ENCODE data around the gene ZNF682. TPM values are rescaled to one million over a fixed set of nuclear protein-coding genes. Genes with fewer than 3 reads are reported as not detected.

ZNF682 gene
- total RNA-seq, 1 experiment from 2014 or later, result 3.9 TPM

DNA sequence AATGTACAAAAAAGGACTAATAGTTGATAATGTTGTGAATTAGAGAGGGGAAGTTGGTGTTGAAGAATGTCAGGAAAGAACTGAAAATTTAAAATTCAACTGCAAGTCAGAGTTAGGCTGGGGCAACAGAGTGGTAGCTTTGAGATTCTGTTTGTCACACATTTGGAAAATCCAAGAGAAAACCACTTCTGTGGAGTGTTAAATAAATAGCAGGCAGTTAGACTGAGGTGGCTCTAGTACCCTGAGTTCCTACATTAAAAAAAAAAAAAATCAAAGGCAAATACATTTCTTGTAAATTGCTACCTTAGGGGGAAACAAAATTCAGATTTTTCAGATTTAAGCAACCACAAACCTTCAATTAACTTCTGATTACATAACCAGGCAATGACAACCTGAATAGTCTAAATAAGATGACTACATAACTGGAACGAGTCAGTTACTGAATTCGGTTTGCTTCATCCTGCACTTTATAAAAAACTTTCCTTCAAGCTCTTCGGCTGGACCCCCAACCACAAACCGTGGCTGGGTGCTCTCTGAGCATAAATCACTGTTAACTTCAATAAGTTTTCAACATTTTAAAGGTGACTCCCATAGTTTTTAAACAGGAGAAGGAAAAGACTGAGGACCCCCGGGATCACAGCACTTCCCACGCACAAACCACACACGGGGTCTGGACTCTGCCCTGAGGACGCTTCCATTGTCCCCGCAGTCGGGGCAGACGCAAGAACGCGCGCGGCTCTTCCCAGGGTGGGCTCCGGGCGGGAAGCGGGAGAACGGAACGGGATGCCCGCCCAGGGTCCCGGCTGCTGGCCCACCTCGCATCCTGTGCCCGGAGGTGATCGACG, 725 bp downstream of the ZNF682 start:
- Histone ChIP-seq H3K27me3 (ENCODE audit: insufficient read depth, low read depth) (no peaks in the 10 kb centered on the region), H3K4me3 (peak overlapping the region; percentile 72), H2AFZ (peak overlapping the region; percentile 97), H4K20me1 (ENCODE audit: insufficient read depth) (no peaks in the 10 kb centered on the region), H3K4me2 (peak overlapping the region; percentile 88), H3F3A (ENCODE audit: insufficient read depth, low read depth) (peaks cover 7% of the 10 kb centered on the region; the same call in 1 of the 2 replicates), H3K27ac (peak overlapping the region; percentile 44; the same call in 1 of the 2 replicates), H3K79me2 (ENCODE audit: low read depth) (no peaks in the 10 kb centered on the region), H3K4me1 (replicated peaks; ENCODE audit: insufficient read depth) (peaks cover 8% of the 10 kb centered on the region), H3K9me2 (ENCODE audit: insufficient read depth) (no peaks in the 10 kb centered on the region), H3K36me3 (ENCODE audit: low read depth) (no peaks in the 10 kb centered on the region), H3K9me3 (ENCODE audit: insufficient read depth, low read depth) (peaks cover 20% of the 10 kb centered on the region; the same call in 1 of the 2 replicates)
- intact Hi-C loops (cut with micrococcal nuclease; ENCODE audit: unreplicated experiment), result loop anchor here (1.0 kb wide), 1 partner anchor 14 kb away; no protein-coding TSS in a partner anchor
- BruUV-seq (replicated peaks), result no TSS peak
- ChIA-PET CTCF (no interaction called here), POLR2A (ENCODE audit: unreplicated experiment) (interaction anchor here (0.6 to 1.6 kb wide), 2 partner anchors 14 to 179 kb away, joined by 4 to 12 read pairs; no protein-coding TSS in a partner anchor)
- no peak for DNase-seq
- TF ChIP-seq, protein P1, sequence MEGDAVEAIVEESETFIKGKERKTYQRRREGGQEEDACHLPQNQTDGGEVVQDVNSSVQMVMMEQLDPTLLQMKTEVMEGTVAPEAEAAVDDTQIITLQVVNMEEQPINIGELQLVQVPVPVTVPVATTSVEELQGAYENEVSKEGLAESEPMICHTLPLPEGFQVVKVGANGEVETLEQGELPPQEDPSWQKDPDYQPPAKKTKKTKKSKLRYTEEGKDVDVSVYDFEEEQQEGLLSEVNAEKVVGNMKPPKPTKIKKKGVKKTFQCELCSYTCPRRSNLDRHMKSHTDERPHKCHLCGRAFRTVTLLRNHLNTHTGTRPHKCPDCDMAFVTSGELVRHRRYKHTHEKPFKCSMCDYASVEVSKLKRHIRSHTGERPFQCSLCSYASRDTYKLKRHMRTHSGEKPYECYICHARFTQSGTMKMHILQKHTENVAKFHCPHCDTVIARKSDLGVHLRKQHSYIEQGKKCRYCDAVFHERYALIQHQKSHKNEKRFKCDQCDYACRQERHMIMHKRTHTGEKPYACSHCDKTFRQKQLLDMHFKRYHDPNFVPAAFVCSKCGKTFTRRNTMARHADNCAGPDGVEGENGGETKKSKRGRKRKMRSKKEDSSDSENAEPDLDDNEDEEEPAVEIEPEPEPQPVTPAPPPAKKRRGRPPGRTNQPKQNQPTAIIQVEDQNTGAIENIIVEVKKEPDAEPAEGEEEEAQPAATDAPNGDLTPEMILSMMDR (conservative IDR thresholded peaks at IDR 0.05), result no peak
- TF ChIP-seq EZH2 (IDR thresholded peaks at IDR 0.05; ENCODE audit: low read depth), result no peak

DNA sequence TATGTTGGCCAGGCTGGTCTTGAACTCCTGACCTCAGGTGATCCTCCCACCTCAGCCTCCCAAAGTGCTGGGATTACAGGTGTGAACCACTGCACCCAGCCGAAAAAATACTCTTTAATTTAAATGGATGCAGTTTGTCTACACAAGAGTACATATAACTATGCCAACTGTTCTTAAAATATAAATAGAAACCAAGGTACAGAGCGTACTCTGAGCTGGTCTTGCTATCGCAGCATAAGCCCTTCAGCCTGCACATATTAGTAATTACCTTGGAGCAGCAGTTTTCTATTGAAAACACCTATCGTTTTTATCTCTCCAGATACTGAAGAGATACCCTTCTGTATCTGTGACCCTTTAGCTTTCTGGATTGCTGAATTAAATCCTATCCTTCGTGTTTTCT, 3.4 kb downstream of the ZNF682 start:
- Histone ChIP-seq H3K9me2 (ENCODE audit: insufficient read depth) (no peaks in the 10 kb centered on the region), H3K4me2 (no peak overlapping the region), H4K20me1 (ENCODE audit: insufficient read depth) (no peaks in the 10 kb centered on the region), H3K36me3 (ENCODE audit: low read depth) (no peaks in the 10 kb centered on the region), H3K9me3 (ENCODE audit: insufficient read depth, low read depth) (peaks cover 15% of the 10 kb centered on the region; the same call in 1 of the 2 replicates), H3K79me2 (ENCODE audit: low read depth) (no peaks in the 10 kb centered on the region), H3K4me1 (replicated peaks; ENCODE audit: insufficient read depth) (peaks cover 8% of the 10 kb centered on the region), H3K27me3 (ENCODE audit: insufficient read depth, low read depth) (no peaks in the 10 kb centered on the region), H2AFZ (no peak overlapping the region), H3F3A (ENCODE audit: insufficient read depth, low read depth) (peaks cover 7% of the 10 kb centered on the region; the same call in 1 of the 2 replicates), H3K4me3 (no peak overlapping the region), H3K27ac (no peak overlapping the region)
- TF ChIP-seq EZH2 (IDR thresholded peaks at IDR 0.05; ENCODE audit: low read depth), result no peak
- TF ChIP-seq, protein P1 (conservative IDR thresholded peaks at IDR 0.05), result no peak
- POLR2A ChIA-PET (ENCODE audit: unreplicated experiment), result no interaction called here
- intact Hi-C loops (cut with micrococcal nuclease; ENCODE audit: unreplicated experiment), result no loop called here
- BruUV-seq (replicated peaks), result no TSS peak
- CTCF ChIA-PET, result no interaction called here
- DNase-seq, result no peak

DNA sequence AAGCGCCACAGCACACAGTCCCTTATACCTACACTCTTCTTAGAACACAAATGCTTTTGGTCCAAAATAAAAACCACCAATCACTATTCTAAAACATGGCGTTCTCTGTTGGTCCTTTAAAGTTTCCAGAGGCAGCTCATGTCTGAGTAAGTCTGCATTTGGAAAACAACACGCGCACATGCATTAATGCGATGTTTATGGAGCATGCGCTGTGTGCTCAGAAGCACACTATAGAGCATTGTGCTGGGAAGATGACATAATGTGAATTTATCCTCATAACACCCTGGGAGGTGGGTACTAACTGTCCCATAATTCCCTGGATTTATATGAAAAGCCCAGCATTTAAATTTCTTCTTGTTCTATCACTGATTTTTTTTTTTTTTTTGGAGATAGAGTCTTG, 10.7 kb downstream of the ZNF682 start:
- BruUV-seq (replicated peaks), result no TSS peak
- H3K4me3 ChIP-seq, result no peak overlapping the region
- peaks cover 5% of the 10 kb centered on the region; the same call in 1 of the 2 replicates for H3K9me3 ChIP-seq (ENCODE audit: insufficient read depth, low read depth)
- intact Hi-C loops (cut with micrococcal nuclease; ENCODE audit: unreplicated experiment), result no loop called here
- no peaks in the 10 kb centered on the region for H3K27me3 ChIP-seq (ENCODE audit: insufficient read depth, low read depth)
- no peaks in the 10 kb centered on the region for H3K36me3 ChIP-seq (ENCODE audit: low read depth)
- no peak overlapping the region for H3K27ac ChIP-seq
- no peaks in the 10 kb centered on the region for H4K20me1 ChIP-seq (ENCODE audit: insufficient read depth)
- no peak for TF ChIP-seq EZH2 (IDR thresholded peaks at IDR 0.05; ENCODE audit: low read depth)
- TF ChIP-seq, protein P1 (conservative IDR thresholded peaks at IDR 0.05), result no peak
- no peak overlapping the region for H3K4me2 ChIP-seq
- no peak for DNase-seq
- H3F3A ChIP-seq (ENCODE audit: insufficient read depth, low read depth), result no peaks in the 10 kb centered on the region
- H3K4me1 ChIP-seq (replicated peaks; ENCODE audit: insufficient read depth), result no peaks in the 10 kb centered on the region
- H2AFZ ChIP-seq, result no peak overlapping the region
- CTCF ChIA-PET, result no interaction called here
- POLR2A ChIA-PET (ENCODE audit: unreplicated experiment), result no interaction called here
- no peaks in the 10 kb centered on the region for H3K9me2 ChIP-seq (ENCODE audit: insufficient read depth)
- H3K79me2 ChIP-seq (ENCODE audit: low read depth), result no peaks in the 10 kb centered on the region
